ENCODE measurements around the gene PRRG2. TPM values are rescaled to one million over a fixed set of nuclear protein-coding genes. Genes with fewer than 3 reads are reported as not detected.

The PRRG2 gene
- total and polyA plus RNA-seq, 2 of the 13 experiments (the other 11 are each of a cell fraction or from before 2014, with no cell fraction given), result 0.66 to 0.82 TPM

DNA sequence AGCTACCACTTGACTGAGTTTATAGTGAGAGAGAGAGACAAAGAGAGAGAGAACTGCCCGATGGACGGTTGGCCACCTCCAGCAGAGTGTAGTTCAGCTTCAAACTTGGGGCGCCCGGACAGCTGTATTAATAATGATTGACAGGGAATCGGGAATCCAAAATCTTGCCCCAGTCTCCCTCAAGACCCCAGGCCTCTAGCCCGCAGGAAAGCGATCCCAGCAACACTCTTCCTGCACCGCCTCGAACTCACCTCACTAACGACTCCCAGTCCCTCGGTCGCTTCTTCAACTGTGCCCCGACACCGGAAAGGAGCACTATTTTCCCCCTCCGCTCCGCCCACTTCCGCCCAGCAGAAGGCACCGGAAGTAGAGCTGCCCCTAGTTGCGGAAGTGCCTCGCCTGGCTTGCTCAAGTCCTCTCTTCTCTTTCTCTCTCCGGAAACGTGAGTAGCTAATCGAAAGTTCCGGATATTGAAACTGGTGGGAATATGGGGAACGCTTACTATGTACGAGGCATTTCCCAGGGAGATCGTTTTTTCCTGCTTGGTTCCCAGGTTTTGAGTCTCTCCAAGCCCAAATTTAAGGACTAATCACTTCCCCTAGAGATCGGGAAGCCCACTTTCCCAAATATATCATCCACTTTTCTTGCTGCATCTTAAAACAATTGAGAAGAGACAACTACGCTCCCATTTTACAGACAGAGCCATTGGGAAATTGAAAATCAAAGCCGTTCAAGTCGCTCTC is 681 bp upstream of the PRRG2 start, which contains the start of gene NOSIP (continued):
- TF ChIP-seq PAXIP1 (CRISPR knock-in tag; conservative IDR thresholded peaks at IDR 0.05), result peak; percentile 48; the same call in 1 of the 2 replicates
- TF ChIP-seq, protein P1, sequence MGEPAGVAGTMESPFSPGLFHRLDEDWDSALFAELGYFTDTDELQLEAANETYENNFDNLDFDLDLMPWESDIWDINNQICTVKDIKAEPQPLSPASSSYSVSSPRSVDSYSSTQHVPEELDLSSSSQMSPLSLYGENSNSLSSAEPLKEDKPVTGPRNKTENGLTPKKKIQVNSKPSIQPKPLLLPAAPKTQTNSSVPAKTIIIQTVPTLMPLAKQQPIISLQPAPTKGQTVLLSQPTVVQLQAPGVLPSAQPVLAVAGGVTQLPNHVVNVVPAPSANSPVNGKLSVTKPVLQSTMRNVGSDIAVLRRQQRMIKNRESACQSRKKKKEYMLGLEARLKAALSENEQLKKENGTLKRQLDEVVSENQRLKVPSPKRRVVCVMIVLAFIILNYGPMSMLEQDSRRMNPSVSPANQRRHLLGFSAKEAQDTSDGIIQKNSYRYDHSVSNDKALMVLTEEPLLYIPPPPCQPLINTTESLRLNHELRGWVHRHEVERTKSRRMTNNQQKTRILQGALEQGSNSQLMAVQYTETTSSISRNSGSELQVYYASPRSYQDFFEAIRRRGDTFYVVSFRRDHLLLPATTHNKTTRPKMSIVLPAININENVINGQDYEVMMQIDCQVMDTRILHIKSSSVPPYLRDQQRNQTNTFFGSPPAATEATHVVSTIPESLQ (CRISPR knock-in tag; conservative IDR thresholded peaks at IDR 0.05), result 0 out of 2 replicates have a peak, but pooled peaks have one; percentile 73
- no peak for TF ChIP-seq LCORL (IDR thresholded peaks at IDR 0.05)
- 0 out of 2 replicates have a peak, but pooled peaks have one; percentile 20 for TF ChIP-seq LCORL (CRISPR knock-in tag; IDR thresholded peaks at IDR 0.05)
- peak; percentile 95 for TF ChIP-seq YEATS2 (CRISPR knock-in tag; IDR thresholded peaks at IDR 0.05; ENCODE audit: borderline replicate concordance)
- peak; percentile 74; the same call in 1 of the 2 replicates for TF ChIP-seq AHR (CRISPR knock-in tag; IDR thresholded peaks at IDR 0.05)
- TF ChIP-seq, protein P2, sequence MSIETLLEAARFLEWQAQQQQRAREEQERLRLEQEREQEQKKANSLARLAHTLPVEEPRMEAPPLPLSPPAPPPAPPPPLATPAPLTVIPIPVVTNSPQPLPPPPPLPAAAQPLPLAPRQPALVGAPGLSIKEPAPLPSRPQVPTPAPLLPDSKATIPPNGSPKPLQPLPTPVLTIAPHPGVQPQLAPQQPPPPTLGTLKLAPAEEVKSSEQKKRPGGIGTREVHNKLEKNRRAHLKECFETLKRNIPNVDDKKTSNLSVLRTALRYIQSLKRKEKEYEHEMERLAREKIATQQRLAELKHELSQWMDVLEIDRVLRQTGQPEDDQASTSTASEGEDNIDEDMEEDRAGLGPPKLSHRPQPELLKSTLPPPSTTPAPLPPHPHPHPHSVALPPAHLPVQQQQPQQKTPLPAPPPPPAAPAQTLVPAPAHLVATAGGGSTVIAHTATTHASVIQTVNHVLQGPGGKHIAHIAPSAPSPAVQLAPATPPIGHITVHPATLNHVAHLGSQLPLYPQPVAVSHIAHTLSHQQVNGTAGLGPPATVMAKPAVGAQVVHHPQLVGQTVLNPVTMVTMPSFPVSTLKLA (IDR thresholded peaks at IDR 0.05), result peak; percentile 68
- peak; percentile 81; the same call in 1 of the 2 replicates for TF ChIP-seq ZFP82 (CRISPR knock-in tag; IDR thresholded peaks at IDR 0.05; ENCODE audit: borderline replicate concordance)
- peak; percentile 27 to 57; a peak in 1 of 4 replicates for TF ChIP-seq EP300 (IDR thresholded peaks at IDR 0.05; ENCODE audit: low read depth in 2 of 2, low read length in 2 of 2)
- TF ChIP-seq EP300 (CRISPR knock-in tag; IDR thresholded peaks at IDR 0.05; ENCODE audit: borderline replicate concordance), result no peak
- no peak; the same call in 1 of the 2 replicates for TF ChIP-seq ZSCAN21 (CRISPR knock-in tag; IDR thresholded peaks at IDR 0.05; ENCODE audit: borderline replicate concordance)
- peak; percentile 86; the same call in 1 of the 2 replicates for TF ChIP-seq HMGXB3 (CRISPR knock-in tag; IDR thresholded peaks at IDR 0.05; ENCODE audit: borderline replicate concordance)
- peak; percentile 52; the same call in 1 of the 2 replicates for TF ChIP-seq SOX5 (CRISPR knock-in tag; IDR thresholded peaks at IDR 0.05; ENCODE audit: borderline replicate concordance)
- 0 out of 2 replicates have a peak, but pooled peaks have one; percentile 33 for TF ChIP-seq ATF7-NPFF (CRISPR knock-in tag; IDR thresholded peaks at IDR 0.05; ENCODE audit: low read depth)
- TF ChIP-seq, protein P3, sequence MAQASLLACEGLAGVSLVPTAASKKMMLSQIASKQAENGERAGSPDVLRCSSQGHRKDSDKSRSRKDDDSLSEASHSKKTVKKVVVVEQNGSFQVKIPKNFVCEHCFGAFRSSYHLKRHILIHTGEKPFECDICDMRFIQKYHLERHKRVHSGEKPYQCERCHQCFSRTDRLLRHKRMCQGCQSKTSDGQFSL (CRISPR knock-in tag; IDR thresholded peaks at IDR 0.05), result peak; percentile 50; the same call in 1 of the 2 replicates

All from HepG2 (cell line).